ENCODE data around the gene ZFP62.

The ZFP62 gene

GRCh38 chr5:180868960-180869359 lies 7.9 kb upstream of the ZFP62 start:
- peak; percentile 54 to 68 (median 60) for DNase-seq (ENCODE audit: low read depth in 3 of 3)

- no peak for DNase-seq (ENCODE audit: low read depth in 3 of 3)
Observed at GRCh38 chr5:180866985-180867384, 5.9 kb upstream of the ZFP62 start.

- DNase-seq (ENCODE audit: low read depth in 3 of 3), result no peak
Observed at GRCh38 chr5:180865981-180866695, 5.1 kb upstream of the ZFP62 start.

GRCh38 chr5:180862645-180863044 lies 1.6 kb upstream of the ZFP62 start:
- no peak for DNase-seq (ENCODE audit: low read depth in 3 of 3)

GRCh38 chr5:180860273-180860886 lies 696 bp downstream of the ZFP62 start:
- peak in 1 of 3 donors; percentile 1 for DNase-seq (ENCODE audit: low read depth in 3 of 3)

GRCh38 chr5:180858586-180858985 lies 2.5 kb downstream of the ZFP62 start:
- no peak for DNase-seq (ENCODE audit: low read depth in 3 of 3)

GRCh38 chr5:180853848-180854176 lies 7.3 kb downstream of the ZFP62 start:
- DNase-seq (ENCODE audit: low read depth in 3 of 3), result no peak

GRCh38 chr5:180853121-180853847 lies 7.8 kb downstream of the ZFP62 start:
- no peak for DNase-seq (ENCODE audit: low read depth in 3 of 3)

- no peak for DNase-seq (ENCODE audit: low read depth in 3 of 3)
Observed at GRCh38 chr5:180852495-180852894, 8.6 kb downstream of the ZFP62 start.

GRCh38 chr5:180850434-180851078 lies 10.5 kb downstream of the ZFP62 start:
- DNase-seq (ENCODE audit: low read depth in 3 of 3), result no peak

GRCh38 chr5:180849827-180850226 lies 11.2 kb downstream of the ZFP62 start:
- no peak for DNase-seq (ENCODE audit: low read depth in 3 of 3)

- no peak for DNase-seq (ENCODE audit: low read depth in 3 of 3)
Observed at GRCh38 chr5:180848878-180849277, 12.2 kb downstream of the ZFP62 start.

GRCh38 chr5:180848265-180848664 lies 12.8 kb downstream of the ZFP62 start:
- no peak for DNase-seq (ENCODE audit: low read depth in 3 of 3)

GRCh38 chr5:180847026-180847425 lies 14.1 kb downstream of the ZFP62 start:
- no peak for DNase-seq (ENCODE audit: low read depth in 3 of 3)

GRCh38 chr5:180844858-180845257 lies 16.2 kb downstream of the ZFP62 start:
- no peak for DNase-seq (ENCODE audit: low read depth in 3 of 3)

GRCh38 chr5:180844432-180844831 lies 16.6 kb downstream of the ZFP62 start:
- DNase-seq (ENCODE audit: low read depth in 3 of 3), result no peak

GRCh38 chr5:180839935-180840334 lies 21.1 kb downstream of the ZFP62 start:
- DNase-seq (ENCODE audit: low read depth in 3 of 3), result no peak

- DNase-seq (ENCODE audit: low read depth in 3 of 3), result no peak
Observed at GRCh38 chr5:180839227-180839626, 21.8 kb downstream of the ZFP62 start.

GRCh38 chr5:180837478-180837877 lies 23.6 kb downstream of the ZFP62 start:
- DNase-seq (ENCODE audit: low read depth in 3 of 3), result no peak

GRCh38 chr5:180832638-180833068 lies 28.4 kb downstream of the ZFP62 start:
- no peak for DNase-seq (ENCODE audit: low read depth in 3 of 3)

- DNase-seq (ENCODE audit: low read depth in 3 of 3), result peak; percentile 50 to 81 (median 55)
Observed at GRCh38 chr5:180831139-180832093, 29.7 kb downstream of the ZFP62 start.

Data from stimulated activated CD4-positive, alpha-beta T cell treated with anti-CD3 and anti-CD28 coated beads, TNF-alpha, amount 100 ng/mL, for 48 hours (primary cell).